Measurements from ENCODE around the gene PVRIG.
"Not testable (repeated sequence)": the region's sequence is repeated elsewhere in the genome, so short reads cannot be mapped to it uniquely, and the experiment has no call there.

GRCh38 chr7:100223376-100223927 lies 3.7 kb downstream of the PVRIG start:
- not testable (repeated sequence) for TF ChIP-seq CTCF (conservative IDR thresholded peaks at IDR 0.05; ENCODE audit: low read depth, low read length); EZH2 (IDR thresholded peaks at IDR 0.05; ENCODE audit: borderline replicate concordance, low read depth, low read length, poor library complexity, severe bottlenecking)
